ENCODE results near the gene PCCA. TPM values are rescaled to one million over a fixed set of nuclear protein-coding genes. Genes with fewer than 3 reads are reported as not detected.

The PCCA gene
- total RNA-seq, 1 donor from 2014 or later, result 33.3 TPM

DNA sequence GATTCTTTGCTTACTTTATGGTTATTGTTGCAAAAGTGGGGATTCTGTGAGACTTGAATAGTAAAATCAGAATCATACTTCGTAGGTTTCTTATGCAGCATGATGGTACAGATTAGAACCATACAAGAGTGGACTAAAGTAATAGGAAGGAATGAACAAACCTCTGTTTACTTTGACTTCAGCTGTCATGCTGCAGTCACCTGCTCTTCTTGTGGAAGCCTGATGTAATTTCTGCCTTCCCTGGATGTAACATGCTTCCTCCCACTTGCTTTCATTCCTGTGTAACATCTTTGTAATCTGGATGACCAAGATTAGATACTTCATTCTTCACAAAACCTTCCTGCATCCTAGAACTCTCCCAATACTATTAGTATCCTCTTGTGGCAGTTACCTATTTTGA lies 235.0 kb downstream of the PCCA start:
- no peak overlapping the region for H3K4me3 Mint-ChIP-seq (ENCODE audit: unreplicated experiment)
- TF ChIP-seq, protein P1, sequence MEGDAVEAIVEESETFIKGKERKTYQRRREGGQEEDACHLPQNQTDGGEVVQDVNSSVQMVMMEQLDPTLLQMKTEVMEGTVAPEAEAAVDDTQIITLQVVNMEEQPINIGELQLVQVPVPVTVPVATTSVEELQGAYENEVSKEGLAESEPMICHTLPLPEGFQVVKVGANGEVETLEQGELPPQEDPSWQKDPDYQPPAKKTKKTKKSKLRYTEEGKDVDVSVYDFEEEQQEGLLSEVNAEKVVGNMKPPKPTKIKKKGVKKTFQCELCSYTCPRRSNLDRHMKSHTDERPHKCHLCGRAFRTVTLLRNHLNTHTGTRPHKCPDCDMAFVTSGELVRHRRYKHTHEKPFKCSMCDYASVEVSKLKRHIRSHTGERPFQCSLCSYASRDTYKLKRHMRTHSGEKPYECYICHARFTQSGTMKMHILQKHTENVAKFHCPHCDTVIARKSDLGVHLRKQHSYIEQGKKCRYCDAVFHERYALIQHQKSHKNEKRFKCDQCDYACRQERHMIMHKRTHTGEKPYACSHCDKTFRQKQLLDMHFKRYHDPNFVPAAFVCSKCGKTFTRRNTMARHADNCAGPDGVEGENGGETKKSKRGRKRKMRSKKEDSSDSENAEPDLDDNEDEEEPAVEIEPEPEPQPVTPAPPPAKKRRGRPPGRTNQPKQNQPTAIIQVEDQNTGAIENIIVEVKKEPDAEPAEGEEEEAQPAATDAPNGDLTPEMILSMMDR (IDR thresholded peaks at IDR 0.05; ENCODE audit: unreplicated experiment), result no peak
- H3K36me3 Mint-ChIP-seq (ENCODE audit: low read depth, unreplicated experiment), result peaks cover 15% of the 10 kb centered on the region
- no peaks in the 10 kb centered on the region for H3K4me1 Mint-ChIP-seq (ENCODE audit: unreplicated experiment)
- H3K9me3 Mint-ChIP-seq (ENCODE audit: unreplicated experiment), result no peaks in the 10 kb centered on the region
- H3K27ac Mint-ChIP-seq (ENCODE audit: unreplicated experiment), result no peak overlapping the region
- H3K27me3 Mint-ChIP-seq (ENCODE audit: unreplicated experiment), result no peaks in the 10 kb centered on the region
- no peak for DNase-seq (ENCODE audit: low spot score)

DNA sequence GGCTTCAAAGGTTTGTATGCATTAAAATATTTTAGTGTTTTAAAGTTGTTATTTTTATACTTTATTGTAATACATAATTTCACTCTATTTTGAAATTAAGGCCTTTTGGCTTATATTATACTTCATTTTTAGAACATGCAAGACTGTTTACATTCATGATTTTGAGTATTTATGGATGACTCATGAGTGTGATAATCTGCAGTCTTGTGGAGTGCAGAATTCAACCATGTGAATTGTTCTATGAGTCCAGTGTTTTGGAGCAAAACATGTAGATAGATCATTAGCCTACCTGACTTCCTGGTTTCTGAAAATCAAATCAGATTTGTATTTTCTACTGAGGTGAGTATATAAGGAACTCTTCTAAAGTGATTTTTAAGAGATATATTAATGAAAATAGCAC lies 241.8 kb downstream of the PCCA start:
- TF ChIP-seq, protein P1 (IDR thresholded peaks at IDR 0.05; ENCODE audit: unreplicated experiment), result no peak
- DNase-seq (ENCODE audit: low spot score), result no peak
- Mint-ChIP-seq H3K9me3 (ENCODE audit: unreplicated experiment) (no peaks in the 10 kb centered on the region), H3K4me1 (ENCODE audit: unreplicated experiment) (no peaks in the 10 kb centered on the region), H3K36me3 (ENCODE audit: low read depth, unreplicated experiment) (peaks cover 21% of the 10 kb centered on the region), H3K4me3 (ENCODE audit: unreplicated experiment) (no peak overlapping the region), H3K27me3 (ENCODE audit: unreplicated experiment) (no peaks in the 10 kb centered on the region), H3K27ac (ENCODE audit: unreplicated experiment) (no peak overlapping the region)

DNA sequence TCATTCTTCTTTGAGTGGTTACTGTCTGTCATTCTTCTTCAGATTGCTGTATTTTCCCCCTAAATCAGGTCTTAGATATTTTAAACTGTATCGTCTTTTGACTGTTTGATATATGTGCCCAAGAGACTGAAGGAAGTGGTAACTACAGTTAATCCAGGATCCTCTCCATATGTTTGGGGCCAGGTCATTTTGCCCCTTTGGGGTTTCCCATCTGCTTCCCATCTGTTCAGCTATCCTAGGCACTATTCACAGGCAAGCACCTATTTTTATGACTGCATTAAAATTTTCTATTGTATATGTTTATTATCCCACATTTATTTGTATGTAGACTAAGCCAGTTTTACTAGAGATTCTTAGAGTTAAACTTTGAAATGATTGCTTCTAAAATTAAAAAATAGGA lies 244.2 kb downstream of the PCCA start:
- H3K36me3 Mint-ChIP-seq (ENCODE audit: low read depth, unreplicated experiment), result peaks cover 19% of the 10 kb centered on the region
- TF ChIP-seq, protein P1 (IDR thresholded peaks at IDR 0.05; ENCODE audit: unreplicated experiment), result no peak
- no peak for DNase-seq (ENCODE audit: low spot score)

GRCh38 chr13:100334214-100334613 lies 245.3 kb downstream of the PCCA start:
- Mint-ChIP-seq H3K36me3 (ENCODE audit: low read depth, unreplicated experiment) (peaks cover 19% of the 10 kb centered on the region), H3K4me3 (ENCODE audit: unreplicated experiment) (no peak overlapping the region), H3K4me1 (ENCODE audit: unreplicated experiment) (no peaks in the 10 kb centered on the region), H3K9me3 (ENCODE audit: unreplicated experiment) (no peaks in the 10 kb centered on the region), H3K27ac (ENCODE audit: unreplicated experiment) (no peak overlapping the region), H3K27me3 (ENCODE audit: unreplicated experiment) (no peaks in the 10 kb centered on the region)
- TF ChIP-seq, protein P1 (IDR thresholded peaks at IDR 0.05; ENCODE audit: unreplicated experiment), result no peak
- DNase-seq (ENCODE audit: low spot score), result no peak

More for the DNA sequence above, 244.2 kb downstream of the PCCA start:
- Mint-ChIP-seq H3K4me1 (ENCODE audit: unreplicated experiment) (no peaks in the 10 kb centered on the region), H3K27me3 (ENCODE audit: unreplicated experiment) (no peaks in the 10 kb centered on the region), H3K9me3 (ENCODE audit: unreplicated experiment) (no peaks in the 10 kb centered on the region), H3K4me3 (ENCODE audit: unreplicated experiment) (no peak overlapping the region), H3K27ac (ENCODE audit: unreplicated experiment) (no peak overlapping the region)

GRCh38 chr13:100336795-100337516 lies 248.1 kb downstream of the PCCA start:
- no peaks in the 10 kb centered on the region for H3K9me3 Mint-ChIP-seq (ENCODE audit: unreplicated experiment)
- H3K4me3 Mint-ChIP-seq (ENCODE audit: unreplicated experiment), result peak overlapping the region; percentile 35
- peaks cover 19% of the 10 kb centered on the region for H3K36me3 Mint-ChIP-seq (ENCODE audit: low read depth, unreplicated experiment)
- DNase-seq (ENCODE audit: low spot score), result no peak
- H3K27ac Mint-ChIP-seq (ENCODE audit: unreplicated experiment), result no peak overlapping the region
- TF ChIP-seq, protein P1 (IDR thresholded peaks at IDR 0.05; ENCODE audit: unreplicated experiment), result no peak
- H3K27me3 Mint-ChIP-seq (ENCODE audit: unreplicated experiment), result no peaks in the 10 kb centered on the region
- H3K4me1 Mint-ChIP-seq (ENCODE audit: unreplicated experiment), result no peaks in the 10 kb centered on the region

Data from endothelial cell (in vitro differentiated cells).